LoVo (cell line): ENCODE measurements around the gene LRRC7.
A peak's percentile ranks its signal among the peaks of the same experiment; 100 is the strongest.

Source experiments
- DNase-seq: peaks from one replicate; pipeline ENCODE4 v3.0.0-alpha.2; 2016; ENCODE audit warnings: low spot score

LRRC7 gene

GRCh38 chr1:69567652-69568420, at the start of gene LRRC7:
Gene LRRC7, plus strand, starts transcription at chr1:69567922. Its CDS starts 718 bp downstream, at chr1:69568640.
- no peak for DNase-seq

- no peak for DNase-seq
These were observed 48.7 kb upstream of the LRRC7 start for GRCh38 chr1:69519006-69519405.

GRCh38 chr1:69520326-69520725, 47.4 kb upstream of the LRRC7 start:
- DNase-seq, result no peak

- DNase-seq, result peak; percentile 12
These were observed 44.7 kb upstream of the LRRC7 start for GRCh38 chr1:69523032-69523431.

GRCh38 chr1:69523461-69523860, 44.3 kb upstream of the LRRC7 start:
- DNase-seq, result no peak

- DNase-seq, result no peak
These were observed 43.7 kb upstream of the LRRC7 start for GRCh38 chr1:69524015-69524414.

GRCh38 chr1:69527273-69527672, 40.4 kb upstream of the LRRC7 start:
- no peak for DNase-seq

GRCh38 chr1:69528376-69528775, 39.3 kb upstream of the LRRC7 start:
- no peak for DNase-seq

GRCh38 chr1:69533343-69533742, 34.4 kb upstream of the LRRC7 start:
- DNase-seq, result no peak

GRCh38 chr1:69534829-69535228, 32.9 kb upstream of the LRRC7 start:
- no peak for DNase-seq

GRCh38 chr1:69535490-69535889, 32.2 kb upstream of the LRRC7 start:
- DNase-seq, result no peak

GRCh38 chr1:69540052-69540451, 27.7 kb upstream of the LRRC7 start:
- no peak for DNase-seq

GRCh38 chr1:69551476-69552324, 16.0 kb upstream of the LRRC7 start:
- DNase-seq, result no peak

- no peak for DNase-seq
These were observed 14.0 kb upstream of the LRRC7 start for GRCh38 chr1:69553726-69554125.

- no peak for DNase-seq
These were observed 876 bp downstream of the LRRC7 start for GRCh38 chr1:69568421-69569174.

- DNase-seq, result no peak
These were observed 1.4 kb downstream of the LRRC7 start for GRCh38 chr1:69569175-69569541.

- no peak for DNase-seq
These were observed 2.0 kb downstream of the LRRC7 start for GRCh38 chr1:69569576-69570328.

- DNase-seq, result no peak
These were observed 2.6 kb downstream of the LRRC7 start for GRCh38 chr1:69570356-69570755.

- no peak for DNase-seq
These were observed 5.2 kb downstream of the LRRC7 start for GRCh38 chr1:69572921-69573320.

GRCh38 chr1:69573911-69574310, 6.2 kb downstream of the LRRC7 start:
- DNase-seq, result no peak

GRCh38 chr1:69585666-69586065, 17.9 kb downstream of the LRRC7 start:
- no peak for DNase-seq

- DNase-seq, result no peak
These were observed 19.7 kb downstream of the LRRC7 start for GRCh38 chr1:69587391-69587790.
